Measurements from ENCODE around the gene PIM1.

DNA sequence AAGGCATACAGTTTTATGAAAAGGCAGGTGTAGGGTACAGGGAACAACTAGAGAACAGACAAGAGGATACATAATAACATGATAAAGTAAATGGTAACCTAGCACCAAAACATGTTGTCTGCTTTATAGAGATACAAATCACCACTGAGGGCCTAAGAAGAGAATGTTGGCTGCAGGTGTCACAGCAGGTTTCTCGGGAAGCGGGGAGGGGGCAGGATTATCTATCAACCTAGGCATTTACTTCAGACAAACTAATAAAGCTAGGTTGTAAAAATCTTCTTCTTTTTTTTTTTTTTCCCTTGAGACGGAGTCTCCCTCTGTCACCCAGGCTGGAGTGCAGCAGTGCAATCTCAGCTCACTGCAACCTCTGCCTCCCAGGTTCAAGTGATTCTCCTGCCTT, 22.7 kb downstream of the PIM1 start:
- TF ChIP-seq ZBTB7A (IDR thresholded peaks at IDR 0.05; ENCODE audit: low read depth) (no peak), EP300 (IDR thresholded peaks at IDR 0.05; ENCODE audit: borderline replicate concordance) (no peak), TAF1 (IDR thresholded peaks at IDR 0.05; ENCODE audit: low read depth) (no peak), TCF12 (IDR thresholded peaks at IDR 0.05; ENCODE audit: low read depth) (no peak), RAD21 (IDR thresholded peaks at IDR 0.05; ENCODE audit: low read depth) (no peak), TEAD4 (IDR thresholded peaks at IDR 0.05) (no peak), CEBPB (IDR thresholded peaks at IDR 0.05) (no peak)
- TF ChIP-seq, protein P1, sequence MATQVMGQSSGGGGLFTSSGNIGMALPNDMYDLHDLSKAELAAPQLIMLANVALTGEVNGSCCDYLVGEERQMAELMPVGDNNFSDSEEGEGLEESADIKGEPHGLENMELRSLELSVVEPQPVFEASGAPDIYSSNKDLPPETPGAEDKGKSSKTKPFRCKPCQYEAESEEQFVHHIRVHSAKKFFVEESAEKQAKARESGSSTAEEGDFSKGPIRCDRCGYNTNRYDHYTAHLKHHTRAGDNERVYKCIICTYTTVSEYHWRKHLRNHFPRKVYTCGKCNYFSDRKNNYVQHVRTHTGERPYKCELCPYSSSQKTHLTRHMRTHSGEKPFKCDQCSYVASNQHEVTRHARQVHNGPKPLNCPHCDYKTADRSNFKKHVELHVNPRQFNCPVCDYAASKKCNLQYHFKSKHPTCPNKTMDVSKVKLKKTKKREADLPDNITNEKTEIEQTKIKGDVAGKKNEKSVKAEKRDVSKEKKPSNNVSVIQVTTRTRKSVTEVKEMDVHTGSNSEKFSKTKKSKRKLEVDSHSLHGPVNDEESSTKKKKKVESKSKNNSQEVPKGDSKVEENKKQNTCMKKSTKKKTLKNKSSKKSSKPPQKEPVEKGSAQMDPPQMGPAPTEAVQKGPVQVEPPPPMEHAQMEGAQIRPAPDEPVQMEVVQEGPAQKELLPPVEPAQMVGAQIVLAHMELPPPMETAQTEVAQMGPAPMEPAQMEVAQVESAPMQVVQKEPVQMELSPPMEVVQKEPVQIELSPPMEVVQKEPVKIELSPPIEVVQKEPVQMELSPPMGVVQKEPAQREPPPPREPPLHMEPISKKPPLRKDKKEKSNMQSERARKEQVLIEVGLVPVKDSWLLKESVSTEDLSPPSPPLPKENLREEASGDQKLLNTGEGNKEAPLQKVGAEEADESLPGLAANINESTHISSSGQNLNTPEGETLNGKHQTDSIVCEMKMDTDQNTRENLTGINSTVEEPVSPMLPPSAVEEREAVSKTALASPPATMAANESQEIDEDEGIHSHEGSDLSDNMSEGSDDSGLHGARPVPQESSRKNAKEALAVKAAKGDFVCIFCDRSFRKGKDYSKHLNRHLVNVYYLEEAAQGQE (IDR thresholded peaks at IDR 0.05; ENCODE audit: low read depth): no peak
- TF ChIP-seq, protein P2, sequence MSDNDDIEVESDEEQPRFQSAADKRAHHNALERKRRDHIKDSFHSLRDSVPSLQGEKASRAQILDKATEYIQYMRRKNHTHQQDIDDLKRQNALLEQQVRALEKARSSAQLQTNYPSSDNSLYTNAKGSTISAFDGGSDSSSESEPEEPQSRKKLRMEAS (IDR thresholded peaks at IDR 0.05): no peak
